HG03565 (cell line): ENCODE data around the gene PNMA6E.

ENCODE experiments used
- ATAC-seq: cut with Tn5 transposase; IDR thresholded peaks from one replicate; pipeline ENCODE4 v1.9.1; 2021; ENCODE audit warnings: mild to moderate bottlenecking, moderate library complexity; ENCODE audit not compliant: unreplicated experiment

PNMA6E gene

GRCh38 chrX:153438532-153438931 lies 37.4 kb upstream of the PNMA6E start:
- no peak for ATAC-seq

GRCh38 chrX:153435845-153436244 lies 34.7 kb upstream of the PNMA6E start:
- no peak for ATAC-seq

- ATAC-seq, result no peak
Observed at GRCh38 chrX:153434801-153435200, 33.7 kb upstream of the PNMA6E start.

GRCh38 chrX:153433781-153434285 lies 32.7 kb upstream of the PNMA6E start:
- no peak for ATAC-seq

- ATAC-seq, result no peak
Observed at GRCh38 chrX:153433161-153433680, 32.1 kb upstream of the PNMA6E start.

DNA sequence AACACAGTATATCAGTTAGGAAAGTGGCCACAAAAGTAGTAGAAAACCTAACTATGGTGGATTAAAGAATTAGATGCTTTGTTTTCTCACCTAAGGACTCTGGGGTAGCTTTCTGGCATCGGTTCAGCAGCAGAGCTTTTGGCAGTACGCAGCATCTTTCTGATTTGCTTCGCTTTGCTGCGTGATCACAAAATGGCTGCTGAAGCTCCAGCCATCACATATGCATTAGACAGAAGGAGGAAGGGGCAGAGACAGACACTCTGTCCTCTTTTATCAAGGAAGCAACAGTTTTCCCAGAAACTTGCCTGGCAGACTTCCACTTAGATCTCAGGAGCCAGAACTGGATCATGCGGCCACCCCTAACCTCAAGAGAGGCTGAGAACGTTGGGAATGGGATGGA lies 29.6 kb upstream of the PNMA6E start:
- ATAC-seq, result no peak

GRCh38 chrX:153426204-153426603 lies 25.1 kb upstream of the PNMA6E start:
- no peak for ATAC-seq

- no peak for ATAC-seq
Observed at GRCh38 chrX:153423652-153424051, 22.5 kb upstream of the PNMA6E start.

GRCh38 chrX:153421856-153422255 lies 20.7 kb upstream of the PNMA6E start:
- no peak for ATAC-seq

DNA sequence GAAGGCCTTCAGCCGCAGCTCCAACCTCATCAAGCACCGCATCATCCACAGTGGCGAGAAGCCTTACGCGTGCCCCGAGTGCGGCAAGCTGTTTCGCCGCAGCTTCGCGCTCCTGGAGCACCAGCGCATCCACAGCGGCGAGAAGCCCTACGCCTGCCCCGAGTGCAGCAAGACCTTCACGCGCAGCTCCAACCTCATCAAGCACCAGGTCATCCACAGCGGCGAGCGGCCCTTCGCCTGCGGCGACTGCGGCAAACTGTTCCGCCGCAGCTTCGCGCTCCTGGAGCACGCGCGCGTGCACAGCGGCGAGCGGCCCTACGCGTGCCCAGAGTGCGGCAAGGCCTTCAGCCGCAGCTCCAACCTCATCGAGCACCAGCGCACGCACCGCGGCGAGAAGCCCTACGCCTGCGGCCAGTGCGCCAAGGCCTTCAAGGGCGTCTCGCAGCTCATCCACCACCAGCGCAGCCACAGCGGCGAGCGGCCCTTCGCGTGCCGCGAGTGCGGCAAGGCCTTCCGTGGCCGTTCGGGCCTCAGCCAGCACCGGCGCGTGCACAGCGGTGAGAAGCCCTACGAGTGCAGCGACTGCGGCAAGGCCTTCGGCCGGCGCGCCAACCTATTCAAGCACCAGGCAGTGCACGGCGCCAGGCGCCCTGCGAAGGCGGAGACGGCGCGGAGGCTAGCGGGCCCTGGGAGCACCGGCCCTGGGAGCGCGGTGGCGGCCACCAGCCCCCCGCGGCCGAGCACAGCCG lies 19.9 kb upstream of the PNMA6E start:
- ATAC-seq, result no peak

GRCh38 chrX:153417637-153418036 lies 16.5 kb upstream of the PNMA6E start:
- ATAC-seq, result no peak

DNA sequence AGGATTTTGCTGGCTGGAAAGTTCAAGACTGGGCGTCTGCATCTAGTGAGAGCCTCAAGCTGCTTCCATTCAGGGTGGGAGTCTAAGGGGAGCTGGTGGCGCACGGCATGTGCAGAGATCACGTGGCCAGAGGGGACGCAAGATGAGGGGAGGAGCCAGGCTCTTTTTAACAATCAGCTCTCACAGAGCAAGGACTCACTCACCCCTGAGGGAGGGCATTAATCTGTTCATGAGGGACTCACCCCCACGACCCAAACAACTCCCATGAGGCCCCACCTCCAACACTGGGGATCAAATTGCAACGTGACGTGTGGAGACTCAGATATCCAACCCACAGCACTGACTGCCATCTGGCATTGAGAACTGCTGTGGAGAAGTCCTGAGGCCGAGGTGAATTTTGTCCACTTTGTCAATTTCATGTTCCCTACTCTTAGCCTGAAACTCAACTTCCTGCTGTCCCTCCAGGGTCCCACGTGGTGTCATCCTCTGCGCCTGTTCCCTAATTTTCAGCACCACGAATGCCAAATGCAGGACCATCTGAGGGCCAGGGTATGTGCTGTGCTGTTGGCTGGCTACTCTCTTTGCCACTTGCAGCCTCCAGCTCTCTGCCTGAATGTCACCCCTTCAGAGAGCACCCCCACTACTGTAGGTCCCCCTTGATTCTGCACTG lies 15.8 kb upstream of the PNMA6E start:
- no peak for ATAC-seq

GRCh38 chrX:153414856-153415510 lies 13.8 kb upstream of the PNMA6E start:
- no peak for ATAC-seq

GRCh38 chrX:153413731-153414130 lies 12.6 kb upstream of the PNMA6E start:
- no peak for ATAC-seq

GRCh38 chrX:153412746-153413720 lies 11.9 kb upstream of the PNMA6E start:
- ATAC-seq, result no peak

DNA sequence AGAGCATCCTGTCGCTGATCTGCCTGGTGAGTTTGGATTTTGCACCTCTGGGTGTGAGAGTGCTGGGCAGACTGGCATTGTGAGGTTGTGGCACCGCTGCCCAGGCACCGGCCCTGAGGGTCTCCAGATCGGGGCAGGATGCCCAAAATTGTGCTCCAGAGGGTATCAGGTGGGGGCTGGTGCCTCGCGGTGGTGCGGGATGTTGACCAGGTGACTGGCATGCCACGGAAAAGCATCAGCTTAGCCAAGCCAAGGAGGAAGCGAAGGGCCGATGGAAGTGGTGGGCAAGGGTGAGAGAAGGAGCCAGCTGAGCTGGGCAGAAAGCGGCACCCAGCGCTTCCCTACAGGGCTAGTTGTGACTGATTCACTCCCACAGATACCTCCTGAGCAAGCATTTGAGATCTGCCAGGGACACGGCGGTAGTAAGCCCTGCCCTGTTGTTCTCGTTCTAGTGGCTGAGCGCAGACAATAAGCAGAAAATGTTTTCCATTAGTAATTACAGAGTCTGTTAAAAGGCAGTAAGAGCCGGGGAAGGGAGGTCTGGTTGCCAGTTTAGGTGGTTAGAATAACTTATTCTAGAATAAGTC lies 10.9 kb upstream of the PNMA6E start:
- ATAC-seq, result no peak

DNA sequence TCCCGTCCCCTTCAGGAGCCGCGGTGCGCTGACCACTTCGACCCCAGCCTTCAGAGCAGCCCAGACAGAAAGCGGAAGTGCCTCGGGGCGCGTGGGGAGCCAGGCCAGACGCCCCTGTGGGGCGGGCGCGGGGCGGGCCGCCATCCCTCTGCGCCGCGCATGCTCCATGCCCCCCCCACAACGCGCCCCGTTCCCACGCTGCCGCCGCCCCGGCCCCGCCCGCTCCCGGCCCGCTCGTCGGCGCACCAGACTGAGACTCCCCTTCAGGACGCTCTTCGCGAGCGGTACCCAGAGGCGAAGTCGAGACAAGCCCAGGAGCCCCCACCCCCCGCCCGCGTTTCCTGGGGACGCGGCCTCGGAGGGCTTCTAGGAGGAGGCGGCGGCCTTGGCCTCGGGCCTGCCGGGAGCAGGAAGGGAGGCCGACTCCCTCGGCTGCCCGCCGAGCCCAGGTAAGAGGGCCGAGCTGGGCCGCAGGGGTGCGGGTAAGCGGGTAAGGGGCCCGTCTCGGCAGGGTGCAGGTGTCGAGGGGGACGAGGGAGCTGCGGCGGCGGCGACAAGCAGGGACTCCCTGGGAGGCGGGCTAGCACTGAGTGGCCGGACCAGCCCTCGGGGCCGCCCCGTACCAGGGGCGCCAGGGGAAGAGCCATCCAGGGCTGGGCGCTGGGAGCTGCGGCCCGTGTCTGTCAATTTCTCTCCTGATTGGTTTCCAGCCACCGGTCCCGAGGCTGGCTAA lies 10.3 kb upstream of the PNMA6E start, which contains the start of gene ZFP92:
Gene ZFP92 (plus strand): TSS at position 218 of the 733 bp plus-strand sequence. CDS start 6,851 bp downstream, outside the sequence.
- no peak for ATAC-seq

DNA sequence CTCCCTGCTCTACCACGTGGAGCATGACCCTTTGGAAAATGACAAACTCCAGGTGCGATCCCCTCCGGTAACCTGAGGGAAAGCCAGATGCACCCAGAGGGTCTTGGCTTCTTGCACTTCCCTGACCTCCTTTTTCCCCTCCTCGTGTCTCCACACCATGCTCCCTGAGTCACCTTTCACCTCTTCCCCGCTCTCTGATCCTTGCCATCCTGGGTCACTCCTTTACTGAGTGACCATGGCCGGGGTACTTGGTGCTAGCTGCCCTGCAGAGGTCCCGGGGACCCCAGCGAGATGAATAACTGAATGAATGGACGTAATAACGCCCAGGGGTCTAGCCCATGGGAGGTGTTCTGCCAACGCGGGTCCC lies 9.7 kb upstream of the PNMA6E start:
- ATAC-seq, result no peak

DNA sequence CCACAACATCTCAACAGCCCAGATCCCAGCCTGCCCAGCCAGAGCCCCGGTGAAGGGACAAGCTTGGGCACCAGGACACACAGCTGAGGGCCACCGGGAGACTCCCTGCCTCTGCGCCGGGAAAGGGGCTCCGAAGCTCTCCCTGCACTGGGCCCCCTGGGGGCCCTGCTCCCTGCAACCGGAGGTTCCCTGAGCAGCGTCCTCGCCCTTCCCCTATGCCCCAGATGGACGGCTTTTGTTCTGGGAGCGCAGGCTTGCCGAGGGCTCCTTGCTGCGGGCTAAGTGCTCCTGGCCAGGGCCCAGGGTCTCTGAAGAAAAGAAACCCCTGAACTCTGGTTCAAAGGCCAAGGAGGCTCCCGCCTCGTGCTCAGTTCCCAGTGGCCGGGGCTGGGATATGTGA lies 9.2 kb upstream of the PNMA6E start:
- ATAC-seq, result no peak
